Right atrium auricular region (tissue), 2 donors: ENCODE data around the gene ZNF784. TPM values are rescaled to one million over a fixed set of nuclear protein-coding genes. Genes with fewer than 3 reads are reported as not detected.

Source experiments
- DNase-seq: peaks from one replicate; pipeline ENCODE4 v3.0.0-alpha.2; 2019; ENCODE audit warnings: low spot score
- H3K27ac ChIP-seq, 2 donors: fragments of 200-600 bp; sonication (generic); 1 replicate in 1 of 2; 2 replicates in 1 of 2; pipeline ENCODE4 v1.5.1; 2016 to 2019
- H3K27me3 ChIP-seq, 2 donors: fragments of 200-600 bp; sonication (generic); one replicate each; pipeline versions ENCODE4 v1.5.1 to v1.6.0; 2017 to 2019
- H3K36me3 ChIP-seq: fragments of 200-600 bp; sonication (generic); one replicate; pipeline ENCODE4 v1.5.1; 2016
- H3K4me1 ChIP-seq, 2 donors: fragments of 200-600 bp; sonication (generic); one replicate each; pipeline versions ENCODE4 v1.5.1 to v1.6.0; 2017 to 2019
- H3K4me3 ChIP-seq, 2 donors: fragments of 200-600 bp; sonication (generic); 1 replicate in 1 of 2; 2 replicates in 1 of 2; pipeline ENCODE4 v1.5.1; 2017 to 2019; ENCODE audit warnings: mild to moderate bottlenecking in 1 of 2, moderate library complexity in 1 of 2
- H3K9me3 ChIP-seq, 2 donors: fragments of 200-600 bp; sonication (generic); one replicate each; pipeline ENCODE4 v1.5.1; 2019
- CTCF ChIP-seq, 2 donors: fragments of 200-600 bp; sonication (generic); IDR thresholded peaks; one replicate each; pipeline ENCODE4 v1.5.1; 2019; ENCODE audit warnings: antibody characterized with exemption in 2 of 2
- total RNA-seq, 2 donors: library from RNA; depleted of rRNA; stranded (reverse); fragments of >200 nt; gene quantifications; one replicate each; pipeline ENCODE4 v1.1.0, GENCODE V29; 2016

ZNF784 gene
- total RNA-seq, 2 donors from 2014 or later, result 7.8 to 10.6 TPM

GRCh38 chr19:55640043-55640576 lies 15.7 kb upstream of the ZNF784 start:
- H3K4me1 ChIP-seq, result peaks cover 0 to 78% of the 10 kb centered on the region in 2 donors
- H3K9me3 ChIP-seq, result no peaks in the 10 kb centered on the region

GRCh38 chr19:55638864-55639359 lies 14.5 kb upstream of the ZNF784 start:
- no peak overlapping the region for H3K27ac ChIP-seq
- H3K36me3 ChIP-seq, result no peaks in the 10 kb centered on the region
- H3K4me3 ChIP-seq, result no peak overlapping the region
- no peak for DNase-seq
- H3K4me1 ChIP-seq, result peaks cover 0 to 70% of the 10 kb centered on the region in 2 donors
- no peaks in the 10 kb centered on the region for H3K9me3 ChIP-seq
- TF ChIP-seq CTCF (IDR thresholded peaks at IDR 0.05), result peak in 1 of 2 donors; percentile 29
- no peaks in the 10 kb centered on the region for H3K27me3 ChIP-seq

More at GRCh38 chr19:55640043-55640576, 15.7 kb upstream of the ZNF784 start:
- Histone ChIP-seq H3K4me3 (peak overlapping the region; percentile 85 to 97), H3K27ac (peak overlapping the region; percentile 94 to 97), H3K36me3 (peaks cover 4% of the 10 kb centered on the region), H3K27me3 (no peaks in the 10 kb centered on the region)
- peak in 1 of 2 donors; percentile 66 for TF ChIP-seq CTCF (IDR thresholded peaks at IDR 0.05)
- no peak for DNase-seq

- H3K4me3 ChIP-seq, result no peak overlapping the region
- no peak overlapping the region for H3K27ac ChIP-seq
- H3K36me3 ChIP-seq, result no peaks in the 10 kb centered on the region
- DNase-seq, result no peak
- no peak for TF ChIP-seq CTCF (IDR thresholded peaks at IDR 0.05)
- no peaks in the 10 kb centered on the region for H3K27me3 ChIP-seq
- H3K9me3 ChIP-seq, result no peaks in the 10 kb centered on the region
- peaks cover 0 to 61% of the 10 kb centered on the region in 2 donors for H3K4me1 ChIP-seq
Observed at GRCh38 chr19:55637534-55637933, 13.2 kb upstream of the ZNF784 start.

GRCh38 chr19:55636723-55637122 lies 12.4 kb upstream of the ZNF784 start:
- Histone ChIP-seq H3K9me3 (no peaks in the 10 kb centered on the region), H3K4me3 (no peak overlapping the region), H3K27me3 (no peaks in the 10 kb centered on the region), H3K27ac (no peak overlapping the region), H3K36me3 (no peaks in the 10 kb centered on the region), H3K4me1 (peaks cover 0 to 52% of the 10 kb centered on the region in 2 donors)
- TF ChIP-seq CTCF (IDR thresholded peaks at IDR 0.05), result no peak
- no peak for DNase-seq

GRCh38 chr19:55635856-55636440 lies 11.6 kb upstream of the ZNF784 start:
- Histone ChIP-seq H3K27me3 (no peaks in the 10 kb centered on the region), H3K4me3 (peak overlapping the region; percentile 86 to 87), H3K27ac (peak overlapping the region; percentile 94 to 97), H3K9me3 (no peaks in the 10 kb centered on the region), H3K4me1 (peaks cover 0 to 48% of the 10 kb centered on the region in 2 donors), H3K36me3 (no peaks in the 10 kb centered on the region)
- no peak for DNase-seq
- no peak for TF ChIP-seq CTCF (IDR thresholded peaks at IDR 0.05)
